CD4-positive, alpha-beta T cell (primary cell): ENCODE measurements around the gene ADK. TPM values are rescaled to one million over a fixed set of nuclear protein-coding genes. Genes with fewer than 3 reads are reported as not detected.

Source experiments
- ATAC-seq: fragments of 200-7000 bp; cut with Tn5 transposase; one replicate; pipeline ENCODE4 v1.10.0; 2022; ENCODE audit warnings: mild to moderate bottlenecking; ENCODE audit not compliant: poor library complexity
- CTCF ChIA-PET: fragments of 350-600 bp; sonication (Branson Sonifier 250); formaldehyde crosslinking; loops from one replicate; lab custom pipeline; 2021; ENCODE audit warnings: antibody characterized with exemption, inconsistent platforms; lab: Charles Lee
- POLR2A ChIA-PET: fragments of 350-600 bp; sonication (Branson Sonifier 250); formaldehyde crosslinking; loops from one replicate; lab custom pipeline; 2021; ENCODE audit warnings: antibody characterized with exemption, inconsistent platforms; lab: Charles Lee
- DNase-seq, 14 experiments: peaks; one replicate each; pipeline ENCODE4 v3.0.0-alpha.2; 2013 to 2020; ENCODE audit warnings: mixed read lengths in 2 of 14
- H3K27ac ChIP-seq, 2 donors: one replicate each; pipeline versions ENCODE4 v1.5.1 to v1.7.0; 2013; ENCODE audit warnings: low read length in 2 of 2, low read depth in 1 of 2, mild to moderate bottlenecking in 1 of 2
- H3K27me3 ChIP-seq, 2 experiments: 1 replicate in 1 of 2; 2 replicates in 1 of 2; pipeline versions ENCODE4 v1.6.1 to v1.7.0; 2013; ENCODE audit warnings: low read length in 2 of 2, control low read depth in 1 of 2, mild to moderate bottlenecking in 1 of 2, moderate library complexity in 1 of 2; ENCODE audit not compliant: insufficient read depth in 2 of 2, control insufficient read depth in 1 of 2
- H3K36me3 ChIP-seq: one replicate; pipeline ENCODE4 v1.6.1; 2013; ENCODE audit warnings: low read length, control low read depth; ENCODE audit not compliant: insufficient read depth
- H3K4me1 ChIP-seq: one replicate; pipeline ENCODE4 v1.6.1; 2013; ENCODE audit warnings: low read length, control low read depth; ENCODE audit not compliant: insufficient read depth
- H3K4me3 ChIP-seq: one replicate; pipeline ENCODE4 v1.5.1; 2013; ENCODE audit warnings: mild to moderate bottlenecking, low read length, moderate library complexity
- H3K9me3 ChIP-seq, 2 experiments: 1 replicate in 1 of 2; 2 replicates in 1 of 2; pipeline versions ENCODE4 v1.6.1 to v1.7.0; 2013; ENCODE audit warnings: low read length in 2 of 2, mild to moderate bottlenecking in 2 of 2, control low read depth in 1 of 2, moderate library complexity in 1 of 2; ENCODE audit not compliant: control insufficient read depth in 1 of 2, insufficient read depth in 1 of 2
- H3K27ac Mint-ChIP-seq: one replicate; pipeline ENCODE4 v1.8.0; 2020; ENCODE audit warnings: mixed read lengths
- H3K27me3 Mint-ChIP-seq: one replicate; pipeline ENCODE4 v1.8.0; 2021; ENCODE audit warnings: mixed read lengths
- H3K36me3 Mint-ChIP-seq: one replicate; pipeline ENCODE4 v1.8.0; 2021; ENCODE audit warnings: low read depth, mixed read lengths
- H3K4me1 Mint-ChIP-seq: one replicate; pipeline ENCODE4 v1.8.0; 2021; ENCODE audit warnings: low read depth, mixed read lengths
- H3K4me3 Mint-ChIP-seq: one replicate; pipeline ENCODE4 v1.8.0; 2020; ENCODE audit warnings: mild to moderate bottlenecking, mixed read lengths
- H3K9me3 Mint-ChIP-seq: one replicate; pipeline ENCODE4 v1.8.0; 2020; ENCODE audit warnings: mixed read lengths
- intact Hi-C, 2 experiments: fragments of 100-400 bp; cut with DNase I in 1 of 2; cut with micrococcal nuclease in 1 of 2; formaldehyde crosslinking; loops; one replicate each; pipeline versions ENCODE4 v1.15.1 to v1.9.0; 2023 to 2025; cut with DNase I, micrococcal nuclease
- total RNA-seq, 174 experiments: library from RNA in 2 of 174; stranded (reverse) in 2 of 174; gene quantifications; one replicate each; pipeline ENCODE4 v1.2.3 and lab custom pipeline; 2021 to 2026
- TF ChIP-seq, protein P1 (sequence below): fragments of 200-600 bp; IDR thresholded peaks from one replicate; pipeline ENCODE4 v1.8.0; 2022; ENCODE audit warnings: antibody characterized with exemption, mild to moderate bottlenecking

Gene ADK
- total RNA-seq, 2 experiments from 2014 or later: 15.3 to 17.6 TPM

DNA sequence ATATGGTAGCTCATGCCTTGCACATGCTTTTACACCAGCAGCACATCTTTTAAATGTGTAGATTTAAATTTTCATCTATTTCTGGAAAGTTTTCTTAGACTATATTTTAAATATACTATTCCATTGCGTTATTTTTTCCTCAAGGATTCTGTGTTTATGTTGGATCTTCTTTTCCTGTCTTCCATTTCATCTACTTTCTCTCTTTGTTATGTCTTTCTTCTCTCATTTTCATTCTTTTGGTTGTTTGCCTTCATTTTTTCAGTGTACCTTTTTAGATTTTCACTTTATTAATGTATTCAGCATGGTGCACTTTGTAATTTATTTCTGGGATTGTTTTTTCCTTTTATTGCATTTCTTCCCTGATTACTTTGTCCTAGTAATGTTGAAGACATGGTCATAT, 329.8 kb downstream of the ADK start:
- H3K36me3 Mint-ChIP-seq: peaks cover 41% of the 10 kb centered on the region
- ChIA-PET CTCF (no interaction called here), POLR2A (no interaction called here)
- no peak overlapping the region for H3K27ac Mint-ChIP-seq
- Histone ChIP-seq H3K9me3 (peaks cover 0 to 8% of the 10 kb centered on the region in 2 experiments), H3K4me3 (no peak overlapping the region), H3K27ac (no peak overlapping the region), H3K4me1 (no peaks in the 10 kb centered on the region), H3K36me3 (no peaks in the 10 kb centered on the region), H3K27me3 (no peaks in the 10 kb centered on the region)
- H3K9me3 Mint-ChIP-seq: no peaks in the 10 kb centered on the region
- TF ChIP-seq, protein P1, sequence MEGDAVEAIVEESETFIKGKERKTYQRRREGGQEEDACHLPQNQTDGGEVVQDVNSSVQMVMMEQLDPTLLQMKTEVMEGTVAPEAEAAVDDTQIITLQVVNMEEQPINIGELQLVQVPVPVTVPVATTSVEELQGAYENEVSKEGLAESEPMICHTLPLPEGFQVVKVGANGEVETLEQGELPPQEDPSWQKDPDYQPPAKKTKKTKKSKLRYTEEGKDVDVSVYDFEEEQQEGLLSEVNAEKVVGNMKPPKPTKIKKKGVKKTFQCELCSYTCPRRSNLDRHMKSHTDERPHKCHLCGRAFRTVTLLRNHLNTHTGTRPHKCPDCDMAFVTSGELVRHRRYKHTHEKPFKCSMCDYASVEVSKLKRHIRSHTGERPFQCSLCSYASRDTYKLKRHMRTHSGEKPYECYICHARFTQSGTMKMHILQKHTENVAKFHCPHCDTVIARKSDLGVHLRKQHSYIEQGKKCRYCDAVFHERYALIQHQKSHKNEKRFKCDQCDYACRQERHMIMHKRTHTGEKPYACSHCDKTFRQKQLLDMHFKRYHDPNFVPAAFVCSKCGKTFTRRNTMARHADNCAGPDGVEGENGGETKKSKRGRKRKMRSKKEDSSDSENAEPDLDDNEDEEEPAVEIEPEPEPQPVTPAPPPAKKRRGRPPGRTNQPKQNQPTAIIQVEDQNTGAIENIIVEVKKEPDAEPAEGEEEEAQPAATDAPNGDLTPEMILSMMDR: no peak
- DNase-seq (no peak), ATAC-seq (no peak)
- H3K4me1 Mint-ChIP-seq: peaks cover 5% of the 10 kb centered on the region
- H3K4me3 Mint-ChIP-seq: no peak overlapping the region
- H3K27me3 Mint-ChIP-seq: no peaks in the 10 kb centered on the region
- intact Hi-C loops: no loop called here

DNA sequence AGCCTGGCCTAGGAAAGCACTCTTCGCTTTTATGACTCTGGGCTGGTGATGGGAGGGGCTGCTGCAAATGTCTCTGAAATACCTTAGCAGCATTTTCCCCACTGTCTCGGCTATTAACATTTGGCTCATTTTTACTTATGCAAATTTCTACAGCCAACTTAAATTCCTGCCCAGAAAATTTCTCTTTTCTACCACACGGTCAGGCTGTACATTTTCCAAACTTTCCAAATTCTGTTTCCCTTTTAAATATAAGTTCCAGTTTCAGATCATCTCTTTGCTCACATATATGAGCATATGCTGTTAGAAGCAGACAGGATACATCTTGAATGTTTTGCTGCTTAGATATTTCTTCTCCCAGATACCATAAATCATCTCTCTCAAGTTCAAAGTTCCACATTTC, 332.3 kb downstream of the ADK start:
- no peaks in the 10 kb centered on the region for H3K27me3 ChIP-seq
- TF ChIP-seq, protein P1: no peak
- Mint-ChIP-seq H3K4me1 (no peaks in the 10 kb centered on the region), H3K27me3 (no peaks in the 10 kb centered on the region), H3K27ac (no peak overlapping the region), H3K9me3 (no peaks in the 10 kb centered on the region), H3K4me3 (no peak overlapping the region), H3K36me3 (peaks cover 37% of the 10 kb centered on the region)
- no peak overlapping the region for H3K27ac ChIP-seq
- no peaks in the 10 kb centered on the region for H3K36me3 ChIP-seq
- no peaks in the 10 kb centered on the region for H3K4me1 ChIP-seq
- CTCF ChIA-PET: no interaction called here
- no peak for DNase-seq
- H3K4me3 ChIP-seq: no peak overlapping the region
- H3K9me3 ChIP-seq: peaks cover 0 to 8% of the 10 kb centered on the region in 2 experiments
- no peak for ATAC-seq
- intact Hi-C loops: no loop called here
- POLR2A ChIA-PET: no interaction called here

DNA sequence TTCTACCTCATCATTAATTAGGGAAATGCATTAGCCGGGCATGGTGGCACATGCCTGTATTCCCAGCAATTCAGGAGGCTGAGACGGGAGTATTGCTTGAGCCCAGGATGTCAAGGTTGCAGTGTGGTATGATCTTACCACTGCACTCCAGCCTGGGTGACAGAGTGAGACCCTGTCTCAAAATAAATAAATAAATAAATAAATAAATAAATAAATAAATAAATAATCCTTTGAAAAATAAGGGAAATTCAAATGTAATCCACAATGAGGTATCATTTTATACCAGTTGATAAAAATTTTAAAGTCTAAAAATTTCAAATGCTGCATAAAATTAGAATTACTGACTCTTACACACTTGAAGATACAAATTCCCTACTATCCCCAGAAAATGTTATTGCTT, 334.3 kb downstream of the ADK start:
- ChIA-PET POLR2A (no interaction called here), CTCF (no interaction called here)
- Histone ChIP-seq H3K9me3 (peaks cover 0 to 8% of the 10 kb centered on the region in 2 experiments), H3K4me1 (no peaks in the 10 kb centered on the region), H3K27me3 (no peaks in the 10 kb centered on the region), H3K27ac (no peak overlapping the region), H3K4me3 (no peak overlapping the region), H3K36me3 (no peaks in the 10 kb centered on the region)
- TF ChIP-seq, protein P1: no peak
- H3K9me3 Mint-ChIP-seq: no peaks in the 10 kb centered on the region
- H3K4me3 Mint-ChIP-seq: no peak overlapping the region
- ATAC-seq (no peak), DNase-seq (no peak)
- intact Hi-C loops: no loop called here
- H3K27me3 Mint-ChIP-seq: no peaks in the 10 kb centered on the region
- H3K4me1 Mint-ChIP-seq: no peaks in the 10 kb centered on the region
- H3K27ac Mint-ChIP-seq: no peak overlapping the region
- peaks cover 29% of the 10 kb centered on the region for H3K36me3 Mint-ChIP-seq
